Nephron (organoid): ENCODE results near the gene PLA2G4B.

ENCODE experiments used
- H3K27ac Mint-ChIP-seq, 3 experiments: 2 replicates each; pipeline ENCODE4 v1.8.0; 2020; ENCODE audit warnings: mixed read lengths in 3 of 3, mild to moderate bottlenecking in 2 of 3, moderate library complexity in 1 of 3
- H3K27me3 Mint-ChIP-seq: 2 replicates; pipeline ENCODE4 v1.8.0; 2021; ENCODE audit warnings: low read depth, mild to moderate bottlenecking, moderate library complexity, mixed read lengths
- H3K36me3 Mint-ChIP-seq: 2 replicates; pipeline ENCODE4 v1.8.0; 2020; ENCODE audit warnings: low read depth, mixed read lengths
- H3K4me1 Mint-ChIP-seq: 2 replicates; pipeline ENCODE4 v1.8.0; 2020; ENCODE audit warnings: mixed read lengths
- H3K4me3 Mint-ChIP-seq, 3 experiments: 2 replicates each; pipeline ENCODE4 v1.8.0; 2020; ENCODE audit warnings: mild to moderate bottlenecking in 3 of 3, mixed read lengths in 3 of 3, moderate library complexity in 2 of 3
- H3K9me3 Mint-ChIP-seq: 2 replicates; pipeline ENCODE4 v1.8.0; 2020; ENCODE audit warnings: mixed read lengths
- CTCF ChIP-seq, 3 experiments: fragments of 200-600 bp; sonication (generic); IDR thresholded peaks; one replicate each; pipeline ENCODE4 v1.5.0; 2021; ENCODE audit warnings: antibody characterized with exemption in 3 of 3; ENCODE audit not compliant: unreplicated experiment in 3 of 3

Gene PLA2G4B

GRCh38 chr15:41819455-41820050 is 19.1 kb upstream of the PLA2G4B start:
- H3K9me3 Mint-ChIP-seq, result no peaks in the 10 kb centered on the region
- H3K27ac Mint-ChIP-seq, result no peak overlapping the region
- no peak for TF ChIP-seq CTCF (IDR thresholded peaks at IDR 0.05; ENCODE audit: unreplicated experiment in 3 of 3)
- H3K27me3 Mint-ChIP-seq, result no peaks in the 10 kb centered on the region
- H3K36me3 Mint-ChIP-seq, result peaks cover 47% of the 10 kb centered on the region
- H3K4me1 Mint-ChIP-seq, result no peaks in the 10 kb centered on the region
- no peak overlapping the region for H3K4me3 Mint-ChIP-seq

- peaks cover 47% of the 10 kb centered on the region for H3K36me3 Mint-ChIP-seq
- H3K9me3 Mint-ChIP-seq, result no peaks in the 10 kb centered on the region
- H3K4me3 Mint-ChIP-seq, result no peak overlapping the region
- no peak overlapping the region for H3K27ac Mint-ChIP-seq
- H3K27me3 Mint-ChIP-seq, result no peaks in the 10 kb centered on the region
- TF ChIP-seq CTCF (IDR thresholded peaks at IDR 0.05; ENCODE audit: unreplicated experiment in 3 of 3), result no peak
- no peaks in the 10 kb centered on the region for H3K4me1 Mint-ChIP-seq
These were observed 17.7 kb upstream of the PLA2G4B start for GRCh38 chr15:41820791-41821423.

- H3K4me1 Mint-ChIP-seq, result peaks cover 4% of the 10 kb centered on the region
- H3K27ac Mint-ChIP-seq, result no peak overlapping the region
- no peaks in the 10 kb centered on the region for H3K9me3 Mint-ChIP-seq
These were observed 16.8 kb upstream of the PLA2G4B start for GRCh38 chr15:41821831-41822230.

DNA sequence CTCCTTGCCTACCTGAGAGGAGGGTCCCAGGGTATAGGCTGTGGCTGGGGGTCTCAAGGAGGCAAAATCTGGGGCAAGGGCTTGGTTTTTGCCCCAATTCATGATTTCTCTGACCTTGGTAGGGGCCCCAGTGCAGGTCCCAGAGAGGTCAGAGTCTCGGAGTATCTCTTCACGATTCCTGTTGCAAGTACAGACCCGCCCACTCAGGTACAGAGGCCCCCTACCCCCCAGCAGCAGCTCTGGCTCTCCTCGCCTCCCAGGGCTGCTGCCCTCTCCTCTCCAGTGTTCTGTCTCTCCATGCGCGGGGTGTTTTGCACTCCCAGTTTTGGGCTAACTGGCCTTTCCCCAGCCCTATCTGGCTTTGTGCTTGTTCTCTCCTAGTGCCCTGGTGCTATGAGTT is 16.2 kb upstream of the PLA2G4B start:
- no peaks in the 10 kb centered on the region for H3K27me3 Mint-ChIP-seq
- no peaks in the 10 kb centered on the region for H3K9me3 Mint-ChIP-seq
- no peak overlapping the region for H3K4me3 Mint-ChIP-seq
- no peak for TF ChIP-seq CTCF (IDR thresholded peaks at IDR 0.05; ENCODE audit: unreplicated experiment in 3 of 3)
- peaks cover 4% of the 10 kb centered on the region for H3K4me1 Mint-ChIP-seq
- peaks cover 35% of the 10 kb centered on the region for H3K36me3 Mint-ChIP-seq
- H3K27ac Mint-ChIP-seq, result no peak overlapping the region

More at GRCh38 chr15:41821831-41822230, 16.8 kb upstream of the PLA2G4B start:
- Mint-ChIP-seq H3K27me3 (no peaks in the 10 kb centered on the region), H3K36me3 (peaks cover 41% of the 10 kb centered on the region), H3K4me3 (no peak overlapping the region)
- no peak for TF ChIP-seq CTCF (IDR thresholded peaks at IDR 0.05; ENCODE audit: unreplicated experiment in 3 of 3)

GRCh38 chr15:41822957-41823356 is 15.7 kb upstream of the PLA2G4B start:
- Mint-ChIP-seq H3K4me1 (peaks cover 4% of the 10 kb centered on the region), H3K4me3 (no peak overlapping the region), H3K27me3 (no peaks in the 10 kb centered on the region), H3K36me3 (peaks cover 31% of the 10 kb centered on the region), H3K9me3 (no peaks in the 10 kb centered on the region), H3K27ac (no peak overlapping the region)
- no peak for TF ChIP-seq CTCF (IDR thresholded peaks at IDR 0.05; ENCODE audit: unreplicated experiment in 3 of 3)

GRCh38 chr15:41823502-41823901 is 15.1 kb upstream of the PLA2G4B start:
- H3K4me1 Mint-ChIP-seq, result peaks cover 7% of the 10 kb centered on the region
- no peaks in the 10 kb centered on the region for H3K27me3 Mint-ChIP-seq
- no peaks in the 10 kb centered on the region for H3K9me3 Mint-ChIP-seq
- TF ChIP-seq CTCF (IDR thresholded peaks at IDR 0.05; ENCODE audit: unreplicated experiment in 3 of 3), result no peak
- peaks cover 27% of the 10 kb centered on the region for H3K36me3 Mint-ChIP-seq
- H3K27ac Mint-ChIP-seq, result no peak overlapping the region
- H3K4me3 Mint-ChIP-seq, result no peak overlapping the region
